HL-60 (cell line): Measurements from ENCODE around the gene ARHGAP32.

ENCODE experiments used
- DNase-seq, 2 experiments: peaks; one replicate each; pipeline ENCODE4 v3.0.0-alpha.2; 2010 to 2020; ENCODE audit warnings: low read depth in 1 of 2, low spot score in 1 of 2
- H3K27ac ChIP-seq: fragments of 250-450 bp; sonication (Bioruptor Pico); replicated peaks from 2 replicates; pipeline ENCODE4 v1.5.1; 2020; ENCODE audit warnings: mild to moderate bottlenecking, moderate library complexity
- H3K27me3 ChIP-seq: fragments of 250-450 bp; sonication (Bioruptor Pico); 2 replicates; pipeline ENCODE4 v1.5.1; 2021; ENCODE audit warnings: mild to moderate bottlenecking, moderate library complexity; ENCODE audit not compliant: insufficient read depth, poor library complexity, severe bottlenecking
- H3K4me3 ChIP-seq: replicated peaks from 2 replicates; pipeline ENCODE4 v1.5.1; 2011; ENCODE audit warnings: mild to moderate bottlenecking, control low read depth, low read length; ENCODE audit not compliant: insufficient read depth
- GABPA ChIP-seq: IDR thresholded peaks from 2 replicates; pipeline ENCODE4 v1.6.1; 2012; ENCODE audit warnings: low read depth
- POLR2AphosphoS5 ChIP-seq: IDR thresholded peaks from 2 replicates; pipeline ENCODE4 v1.6.1; 2012; ENCODE audit warnings: low read depth
- SPI1 ChIP-seq: IDR thresholded peaks from 2 replicates; pipeline ENCODE4 v1.6.1; 2012; ENCODE audit warnings: low read depth, mild to moderate bottlenecking, borderline replicate concordance
- TF ChIP-seq, protein P1 (sequence below): IDR thresholded peaks from one replicate; pipeline ENCODE4 v1.5.1; 2011; ENCODE audit warnings: low read length, control low read depth, inconsistent platforms; ENCODE audit not compliant: insufficient read depth
- TF ChIP-seq, protein P2 (sequence below): IDR thresholded peaks from 2 replicates; pipeline ENCODE4 v1.6.1; 2012; ENCODE audit warnings: low read depth; ENCODE audit not compliant: insufficient replicate concordance

ARHGAP32 gene

DNA sequence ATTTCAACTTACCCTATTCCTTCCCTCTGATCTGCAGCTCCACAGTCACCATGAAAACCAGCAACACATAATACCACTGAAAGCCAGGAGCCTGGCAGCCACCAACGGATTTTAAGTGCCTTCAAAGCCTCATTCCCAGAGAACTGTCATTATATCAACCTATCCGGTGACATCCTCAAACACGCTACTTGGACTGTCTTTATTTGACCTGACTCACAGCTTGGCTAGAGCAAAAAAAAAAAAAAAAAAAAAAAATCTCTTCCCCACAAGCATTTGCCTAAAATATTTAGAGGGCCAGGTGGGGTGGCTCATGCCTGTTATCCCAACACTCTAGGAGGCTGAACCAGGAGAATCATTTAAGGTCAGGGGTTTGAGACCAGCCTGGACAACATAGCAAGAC is 32.4 kb upstream of the ARHGAP32 start:
- no peak for DNase-seq
- TF ChIP-seq, protein P1, sequence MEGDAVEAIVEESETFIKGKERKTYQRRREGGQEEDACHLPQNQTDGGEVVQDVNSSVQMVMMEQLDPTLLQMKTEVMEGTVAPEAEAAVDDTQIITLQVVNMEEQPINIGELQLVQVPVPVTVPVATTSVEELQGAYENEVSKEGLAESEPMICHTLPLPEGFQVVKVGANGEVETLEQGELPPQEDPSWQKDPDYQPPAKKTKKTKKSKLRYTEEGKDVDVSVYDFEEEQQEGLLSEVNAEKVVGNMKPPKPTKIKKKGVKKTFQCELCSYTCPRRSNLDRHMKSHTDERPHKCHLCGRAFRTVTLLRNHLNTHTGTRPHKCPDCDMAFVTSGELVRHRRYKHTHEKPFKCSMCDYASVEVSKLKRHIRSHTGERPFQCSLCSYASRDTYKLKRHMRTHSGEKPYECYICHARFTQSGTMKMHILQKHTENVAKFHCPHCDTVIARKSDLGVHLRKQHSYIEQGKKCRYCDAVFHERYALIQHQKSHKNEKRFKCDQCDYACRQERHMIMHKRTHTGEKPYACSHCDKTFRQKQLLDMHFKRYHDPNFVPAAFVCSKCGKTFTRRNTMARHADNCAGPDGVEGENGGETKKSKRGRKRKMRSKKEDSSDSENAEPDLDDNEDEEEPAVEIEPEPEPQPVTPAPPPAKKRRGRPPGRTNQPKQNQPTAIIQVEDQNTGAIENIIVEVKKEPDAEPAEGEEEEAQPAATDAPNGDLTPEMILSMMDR: no peak
- TF ChIP-seq POLR2AphosphoS5 (no peak), GABPA (no peak), SPI1 (no peak)
- TF ChIP-seq, protein P2, sequence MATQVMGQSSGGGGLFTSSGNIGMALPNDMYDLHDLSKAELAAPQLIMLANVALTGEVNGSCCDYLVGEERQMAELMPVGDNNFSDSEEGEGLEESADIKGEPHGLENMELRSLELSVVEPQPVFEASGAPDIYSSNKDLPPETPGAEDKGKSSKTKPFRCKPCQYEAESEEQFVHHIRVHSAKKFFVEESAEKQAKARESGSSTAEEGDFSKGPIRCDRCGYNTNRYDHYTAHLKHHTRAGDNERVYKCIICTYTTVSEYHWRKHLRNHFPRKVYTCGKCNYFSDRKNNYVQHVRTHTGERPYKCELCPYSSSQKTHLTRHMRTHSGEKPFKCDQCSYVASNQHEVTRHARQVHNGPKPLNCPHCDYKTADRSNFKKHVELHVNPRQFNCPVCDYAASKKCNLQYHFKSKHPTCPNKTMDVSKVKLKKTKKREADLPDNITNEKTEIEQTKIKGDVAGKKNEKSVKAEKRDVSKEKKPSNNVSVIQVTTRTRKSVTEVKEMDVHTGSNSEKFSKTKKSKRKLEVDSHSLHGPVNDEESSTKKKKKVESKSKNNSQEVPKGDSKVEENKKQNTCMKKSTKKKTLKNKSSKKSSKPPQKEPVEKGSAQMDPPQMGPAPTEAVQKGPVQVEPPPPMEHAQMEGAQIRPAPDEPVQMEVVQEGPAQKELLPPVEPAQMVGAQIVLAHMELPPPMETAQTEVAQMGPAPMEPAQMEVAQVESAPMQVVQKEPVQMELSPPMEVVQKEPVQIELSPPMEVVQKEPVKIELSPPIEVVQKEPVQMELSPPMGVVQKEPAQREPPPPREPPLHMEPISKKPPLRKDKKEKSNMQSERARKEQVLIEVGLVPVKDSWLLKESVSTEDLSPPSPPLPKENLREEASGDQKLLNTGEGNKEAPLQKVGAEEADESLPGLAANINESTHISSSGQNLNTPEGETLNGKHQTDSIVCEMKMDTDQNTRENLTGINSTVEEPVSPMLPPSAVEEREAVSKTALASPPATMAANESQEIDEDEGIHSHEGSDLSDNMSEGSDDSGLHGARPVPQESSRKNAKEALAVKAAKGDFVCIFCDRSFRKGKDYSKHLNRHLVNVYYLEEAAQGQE: no peak
- no peaks in the 10 kb centered on the region for H3K27me3 ChIP-seq
- no peak overlapping the region for H3K27ac ChIP-seq
- no peak overlapping the region for H3K4me3 ChIP-seq

DNA sequence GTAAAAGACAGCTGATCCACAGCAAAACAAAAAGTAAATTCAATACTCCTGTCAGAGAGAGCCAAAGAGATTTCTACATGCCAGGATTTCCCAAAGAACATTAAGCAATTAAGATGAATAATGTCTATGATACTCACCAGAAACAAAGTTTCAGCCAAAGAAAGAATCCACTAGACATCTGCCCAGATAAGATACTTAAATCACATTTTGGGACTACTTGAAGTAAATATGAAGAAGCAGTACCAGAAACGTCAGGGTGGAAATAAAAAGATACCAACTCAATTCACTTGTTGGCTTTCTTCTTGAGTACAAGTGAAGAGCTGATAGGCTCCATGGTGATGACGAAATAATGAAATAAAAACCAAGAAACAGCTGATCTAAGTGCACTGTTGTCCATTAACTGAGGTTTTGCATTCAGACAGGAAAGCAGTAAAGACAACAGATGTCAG is 31.6 kb upstream of the ARHGAP32 start:
- no peaks in the 10 kb centered on the region for H3K27me3 ChIP-seq
- no peak for DNase-seq
- no peak overlapping the region for H3K4me3 ChIP-seq
- no peak overlapping the region for H3K27ac ChIP-seq
- TF ChIP-seq POLR2AphosphoS5 (no peak), SPI1 (no peak), GABPA (no peak)
- TF ChIP-seq, protein P1: no peak
- TF ChIP-seq, protein P2: no peak

DNA sequence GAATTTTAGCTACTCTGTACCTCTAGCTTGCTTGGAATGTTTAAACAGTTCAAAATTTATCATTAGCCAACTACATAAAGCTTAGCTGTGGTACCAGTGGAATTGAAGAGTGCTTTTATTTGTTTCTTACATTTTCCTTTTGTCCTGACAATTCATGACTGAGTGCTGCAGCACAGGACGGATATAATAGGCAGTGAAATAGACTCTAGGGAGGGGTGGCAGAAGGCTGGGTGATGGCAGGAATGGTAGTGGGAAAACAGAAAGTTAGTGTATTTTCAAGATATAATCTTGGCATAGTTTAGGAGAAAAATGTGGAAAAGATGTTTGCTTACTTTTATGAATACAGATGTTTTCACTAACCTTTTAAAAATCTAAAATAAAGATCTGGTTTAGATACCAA is 31.1 kb upstream of the ARHGAP32 start:
- Histone ChIP-seq H3K27me3 (no peaks in the 10 kb centered on the region), H3K27ac (no peak overlapping the region), H3K4me3 (no peak overlapping the region)
- no peak for DNase-seq
- no peak for TF ChIP-seq GABPA
- TF ChIP-seq, protein P2: no peak
- no peak for TF ChIP-seq SPI1
- TF ChIP-seq, protein P1: no peak
- no peak for TF ChIP-seq POLR2AphosphoS5
